GM18517 (cell line): Measurements from ENCODE around the gene SLC5A6.

Source experiments
- ATAC-seq: cut with Tn5 transposase; IDR thresholded peaks from one replicate; pipeline ENCODE4 v1.9.1; 2021; ENCODE audit warnings: mild to moderate bottlenecking, moderate library complexity; ENCODE audit not compliant: unreplicated experiment

Gene SLC5A6

DNA sequence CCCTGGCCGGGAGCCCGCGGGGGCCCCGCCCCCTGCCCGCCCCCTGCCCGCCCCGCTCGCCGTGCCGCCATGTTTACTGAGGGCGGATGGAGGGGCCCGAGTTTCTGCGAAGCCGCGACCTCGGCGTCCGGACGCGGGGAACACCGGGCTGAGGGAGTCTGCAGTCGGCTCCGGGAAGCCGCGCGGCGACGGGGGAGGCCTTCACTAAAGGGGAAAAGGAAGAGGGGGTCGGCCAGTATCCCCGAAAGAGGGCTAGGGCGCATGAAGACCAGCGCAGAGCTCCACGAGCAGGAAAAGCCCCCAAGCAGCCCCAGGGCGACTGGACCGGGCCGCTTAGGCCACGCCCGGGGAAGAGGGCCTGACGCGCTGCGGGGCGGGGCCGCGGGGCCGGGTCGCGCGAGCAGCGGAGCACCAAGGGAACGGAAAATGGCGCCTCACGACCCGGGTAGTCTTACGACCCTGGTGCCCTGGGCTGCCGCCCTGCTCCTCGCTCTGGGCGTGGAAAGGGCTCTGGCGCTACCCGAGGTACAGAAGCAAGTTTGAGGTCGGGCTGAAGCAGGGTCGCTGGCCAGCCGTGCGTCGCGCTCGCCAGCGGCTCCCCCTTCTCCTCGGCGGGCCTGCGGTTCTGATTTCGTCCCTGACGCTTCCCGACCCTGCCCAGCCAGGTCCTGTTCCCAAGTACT, at the start of gene SLC5A6, which contains the start of gene ATRAID:
Gene SLC5A6, minus strand, starts transcription at position 326 of the 683 bp plus-strand sequence. CDS start 4,618 bp downstream, outside the sequence.
Gene ATRAID, plus strand, starts transcription at position 99 of the 683 bp plus-strand sequence. Its CDS starts 328 bp downstream, at position 427.
- peak; percentile 67 for ATAC-seq

DNA sequence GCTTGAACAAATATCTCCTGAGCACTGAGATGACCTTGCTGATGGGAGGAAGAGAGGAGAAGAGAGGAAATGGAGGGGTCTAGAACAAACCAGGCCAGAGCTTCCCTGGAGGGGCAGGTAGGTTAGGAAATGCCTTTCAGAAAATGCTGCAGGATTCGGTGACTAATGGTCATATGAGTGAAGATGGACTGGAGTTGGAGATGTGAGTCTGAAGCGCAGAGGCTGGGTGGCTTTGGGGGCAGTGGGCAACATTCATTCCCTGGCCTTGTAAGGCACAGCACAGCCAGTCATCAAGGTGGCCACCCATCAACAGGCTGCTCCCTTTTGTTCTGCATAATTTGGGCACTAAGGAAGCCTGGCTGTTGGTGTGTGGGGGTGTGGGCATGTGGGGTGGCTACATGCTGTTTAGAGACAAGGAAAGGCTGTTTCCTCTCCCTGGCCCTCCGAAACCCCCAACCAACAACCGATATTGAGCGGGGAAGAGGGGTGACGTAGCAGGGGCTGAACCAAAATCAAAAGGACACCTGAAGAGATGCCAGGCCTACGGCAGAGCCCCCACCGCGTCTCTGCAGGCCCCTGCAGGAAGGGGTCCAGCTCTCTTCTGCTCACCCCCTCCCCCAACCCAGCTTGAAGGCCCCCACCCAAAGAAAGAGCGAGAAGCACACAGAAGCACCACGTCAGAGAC, 49.3 kb upstream of the SLC5A6 start:
- no peak for ATAC-seq

DNA sequence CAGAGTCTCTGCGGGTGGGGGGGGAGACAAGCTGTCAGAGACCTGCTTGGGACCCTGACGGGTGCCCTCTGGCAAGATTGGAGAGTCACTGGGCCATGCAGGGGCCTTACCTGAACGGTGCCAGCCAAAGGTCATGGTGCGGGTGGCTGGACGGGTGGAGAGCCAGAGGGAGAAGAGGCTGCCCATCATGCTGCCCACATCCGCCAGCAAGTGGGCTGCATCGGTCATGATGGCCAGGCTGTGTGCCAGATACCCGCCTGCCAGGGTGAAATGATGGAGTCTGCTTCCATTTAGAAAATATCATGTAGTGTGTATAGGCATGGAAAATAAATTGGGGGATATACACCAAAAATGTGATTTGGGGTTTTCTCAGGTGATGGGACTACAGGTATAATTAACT, 46.0 kb upstream of the SLC5A6 start:
- no peak for ATAC-seq

- no peak for ATAC-seq
Observed at GRCh38 chr2:27256855-27257454, 44.9 kb upstream of the SLC5A6 start.

- no peak for ATAC-seq
Observed at GRCh38 chr2:27255660-27256059, 43.6 kb upstream of the SLC5A6 start.

GRCh38 chr2:27255187-27255586, 43.1 kb upstream of the SLC5A6 start:
- no peak for ATAC-seq

- no peak for ATAC-seq
Observed at GRCh38 chr2:27251766-27252165, 39.7 kb upstream of the SLC5A6 start.

DNA sequence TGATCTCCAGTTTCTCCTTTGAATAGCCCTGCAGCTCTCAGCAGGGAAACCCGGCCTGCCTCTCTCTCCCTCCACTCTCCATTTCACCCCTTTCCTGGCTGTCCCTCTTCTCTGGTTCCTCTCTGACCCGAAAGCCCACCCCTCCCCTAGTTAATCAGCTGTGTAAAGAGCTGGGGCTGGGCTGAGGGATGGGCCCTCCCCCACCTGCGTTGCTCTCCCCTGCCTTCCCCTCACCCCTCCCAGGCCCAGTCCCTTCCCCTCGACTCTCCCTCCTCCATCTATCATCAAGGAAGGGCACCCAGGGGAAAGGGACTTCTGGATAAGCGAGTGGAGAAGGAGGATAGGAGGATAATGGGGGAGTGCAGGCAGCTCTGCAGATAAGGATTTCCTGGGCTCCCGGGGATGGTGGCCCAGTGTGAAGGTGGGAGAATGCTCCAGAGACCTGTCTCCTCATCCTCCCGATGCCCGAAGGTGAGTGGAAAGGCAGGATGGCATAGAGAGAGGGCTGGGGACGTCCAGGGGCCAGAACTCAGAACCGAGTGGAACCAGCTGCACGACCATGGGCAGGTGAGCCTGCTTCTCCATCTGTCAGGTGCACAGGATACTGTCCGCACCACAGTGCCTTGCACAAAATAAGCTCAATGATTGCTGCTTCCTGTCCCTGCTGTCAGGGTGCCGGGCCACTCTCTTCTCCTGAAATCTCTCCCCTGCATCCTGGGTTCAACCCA, 38.7 kb upstream of the SLC5A6 start:
- ATAC-seq = no peak

- ATAC-seq = no peak
Observed at GRCh38 chr2:27249891-27250651, 38.0 kb upstream of the SLC5A6 start.

- ATAC-seq = no peak
Observed at GRCh38 chr2:27249159-27249890, 37.3 kb upstream of the SLC5A6 start.

DNA sequence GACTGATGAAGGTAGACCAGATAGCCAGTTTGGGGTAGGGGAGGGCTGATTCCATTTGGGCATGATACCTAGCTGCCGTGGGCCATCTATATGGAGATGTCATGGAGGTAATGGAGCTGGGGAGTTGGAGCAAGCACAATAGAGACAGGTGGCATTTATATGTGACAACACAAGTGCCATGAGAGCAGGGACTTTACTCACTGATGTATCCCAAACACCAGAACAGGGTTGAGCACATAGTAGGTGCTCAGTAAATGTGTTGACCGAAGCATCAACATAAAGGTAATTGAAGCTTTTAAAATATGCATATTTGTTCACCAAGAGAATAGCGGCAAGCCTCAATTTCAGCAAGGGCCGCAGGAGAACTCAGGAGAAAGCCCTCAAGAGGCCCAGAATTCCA, 35.8 kb upstream of the SLC5A6 start:
- ATAC-seq = no peak

- no peak for ATAC-seq
Observed at GRCh38 chr2:27245626-27246025, 33.6 kb upstream of the SLC5A6 start.

DNA sequence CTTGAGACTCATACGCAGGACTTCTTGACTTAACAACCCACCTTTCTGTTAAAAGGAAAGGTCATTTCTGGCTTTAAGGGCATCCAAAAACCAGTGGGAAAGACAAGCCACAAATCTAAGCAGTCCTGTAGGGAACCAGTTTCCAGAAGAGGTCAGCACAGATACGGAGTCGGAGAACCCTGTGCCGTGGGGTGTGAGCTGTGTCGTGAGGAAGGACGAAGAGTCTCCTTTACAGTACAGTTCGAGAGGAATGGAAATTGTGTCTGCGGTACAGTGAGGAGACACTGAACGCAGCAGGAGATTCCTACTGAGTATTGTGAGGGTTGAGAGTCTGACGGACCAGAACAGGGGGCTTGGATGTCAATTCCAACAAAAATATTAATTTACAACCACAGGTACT, 33.0 kb upstream of the SLC5A6 start:
- ATAC-seq = no peak

DNA sequence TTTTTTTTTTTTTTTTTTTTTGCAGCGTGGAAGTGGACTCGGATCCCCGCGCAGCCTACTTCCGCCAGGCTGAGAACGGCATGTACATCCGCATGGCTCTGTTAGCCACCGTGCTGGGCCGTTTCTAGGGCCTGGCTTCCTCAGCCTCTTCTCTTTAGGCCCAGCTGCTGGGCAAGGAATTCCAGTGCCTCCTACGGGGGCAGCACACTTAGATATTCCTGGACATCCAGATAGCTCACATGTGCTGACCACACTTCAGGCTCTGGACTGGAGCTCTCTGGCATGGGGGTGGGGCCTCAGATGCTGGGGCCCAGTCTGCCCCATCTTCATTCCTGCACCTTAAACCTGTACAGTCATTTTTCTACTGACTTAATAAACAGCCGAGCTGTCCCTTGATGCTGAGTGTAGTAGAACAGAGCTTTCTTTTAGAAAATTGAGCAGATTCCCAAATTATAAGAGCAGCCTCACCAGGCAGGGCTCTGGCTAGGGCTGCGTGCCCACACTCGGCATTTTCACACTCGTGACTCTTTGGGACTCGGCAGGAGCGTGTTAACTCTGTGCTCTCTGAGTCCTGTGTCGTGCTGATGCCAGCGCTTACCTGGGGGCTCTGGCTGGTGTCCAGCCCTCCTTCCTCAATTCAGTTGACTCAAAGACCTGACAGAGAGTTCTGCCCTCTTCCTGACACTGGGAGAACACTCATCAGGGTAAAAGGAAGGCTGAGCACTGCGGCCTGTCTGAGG, 31.5 kb upstream of the SLC5A6 start:
- no peak for ATAC-seq

- ATAC-seq = no peak
Observed at GRCh38 chr2:27242614-27242951, 30.5 kb upstream of the SLC5A6 start.

GRCh38 chr2:27241761-27242613, 29.9 kb upstream of the SLC5A6 start:
- no peak for ATAC-seq

DNA sequence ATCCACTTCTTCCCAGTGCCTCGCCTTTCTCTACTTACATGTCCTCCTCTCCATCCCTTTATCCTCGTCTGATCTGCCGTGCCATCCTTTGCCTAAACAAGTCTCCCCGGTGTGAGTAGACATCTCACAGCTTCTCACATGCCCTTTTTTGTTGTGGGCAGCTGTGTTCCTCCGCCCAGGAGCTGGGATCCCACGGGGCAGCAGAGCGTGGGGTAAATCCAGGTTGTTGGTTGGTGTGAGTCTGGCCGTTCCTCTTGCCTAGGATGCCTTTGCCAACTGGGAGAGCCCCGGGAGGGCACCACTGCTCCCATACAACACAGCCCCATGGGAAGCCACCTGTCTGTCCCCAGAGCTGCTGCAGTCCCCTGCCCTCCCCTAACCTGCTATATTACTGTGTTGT, 28.3 kb upstream of the SLC5A6 start:
- ATAC-seq = no peak

DNA sequence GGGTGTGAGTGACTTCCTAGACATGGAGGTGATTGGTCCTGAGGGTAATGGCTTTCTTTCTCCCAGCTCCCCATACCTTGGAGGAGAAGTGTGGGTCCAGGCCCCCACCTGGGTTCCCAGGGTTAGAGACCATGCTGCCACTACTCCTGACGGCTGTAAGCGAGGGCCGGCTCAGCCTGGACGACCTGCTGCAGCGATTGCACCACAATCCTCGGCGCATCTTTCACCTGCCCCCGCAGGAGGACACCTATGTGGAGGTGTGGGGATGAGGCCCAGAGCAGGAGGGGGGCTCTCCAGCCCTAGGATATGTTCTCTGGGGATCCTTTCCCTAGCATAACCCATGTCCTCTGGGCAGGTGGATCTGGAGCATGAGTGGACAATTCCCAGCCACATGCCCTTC, 26.9 kb upstream of the SLC5A6 start:
- no peak for ATAC-seq
